Ecto neural progenitor cell (in vitro differentiated cells): ENCODE results near the gene ZNF43.
"Not testable (repeated sequence)": the region's sequence is repeated elsewhere in the genome, so short reads cannot be mapped to it uniquely, and the experiment has no call there.

Experiments used
- DNase-seq: peaks from one replicate; pipeline ENCODE4 v3.0.0-alpha.2; 2018; ENCODE audit warnings: low spot score

The ZNF43 gene

DNA sequence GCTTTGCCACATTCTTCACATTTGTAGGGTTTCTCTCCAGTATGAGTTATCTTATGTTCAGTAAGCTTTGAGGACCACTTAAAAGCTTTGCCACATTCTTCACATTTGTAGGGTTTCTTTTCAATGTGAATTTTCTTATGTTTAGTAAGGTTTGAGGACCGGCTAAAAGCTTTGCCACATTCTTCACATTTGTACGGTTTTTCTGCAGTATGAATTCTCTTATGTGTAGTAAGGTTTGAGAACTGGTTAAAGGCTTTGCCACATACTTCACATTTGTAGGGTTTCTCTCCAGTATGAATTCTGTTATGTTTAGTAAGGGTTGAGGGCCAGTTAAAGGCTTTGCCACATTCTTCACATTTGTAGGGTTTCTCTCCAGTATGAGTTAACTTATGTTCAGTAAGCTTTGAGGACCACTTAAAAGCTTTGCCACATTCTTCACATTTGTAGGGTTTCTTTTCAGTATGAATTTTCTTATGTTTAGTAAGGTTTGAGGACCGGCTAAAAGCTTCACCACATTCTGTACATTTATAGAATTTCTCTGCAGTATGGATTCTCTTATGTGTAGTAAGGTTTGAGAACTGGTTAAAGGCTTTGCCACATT is 27.5 kb downstream of the ZNF43 start:
- DNase-seq, result not testable (repeated sequence)

DNA sequence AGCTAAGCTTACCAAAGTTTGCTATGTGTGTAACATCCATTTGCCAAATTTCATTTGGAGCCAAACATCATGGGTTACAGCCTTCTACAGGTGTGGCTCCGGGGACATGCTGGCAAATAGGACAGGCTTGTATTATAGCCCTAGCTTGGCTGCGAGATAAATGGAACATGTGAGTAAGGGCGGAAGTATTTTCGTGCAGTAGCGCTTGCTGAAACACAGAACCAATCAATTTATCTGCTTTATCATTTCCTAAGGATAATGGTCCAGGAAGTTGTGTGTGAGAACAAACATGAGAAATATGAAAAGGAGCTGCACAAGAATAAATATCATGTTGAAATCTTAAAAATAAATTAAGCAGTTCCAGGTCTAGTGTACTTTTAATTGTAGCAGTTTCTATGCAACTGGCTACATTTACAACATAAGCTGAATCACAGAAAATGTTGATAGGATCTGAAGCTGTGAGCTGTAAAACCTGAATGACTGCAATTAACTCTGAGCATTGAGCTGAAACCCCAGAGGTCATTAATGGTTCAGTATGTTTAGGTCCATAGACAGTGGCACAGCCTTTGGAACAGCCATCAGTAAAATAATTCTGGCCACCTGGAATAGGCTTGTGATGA is 46.4 kb downstream of the ZNF43 start:
- DNase-seq, result no peak

DNA sequence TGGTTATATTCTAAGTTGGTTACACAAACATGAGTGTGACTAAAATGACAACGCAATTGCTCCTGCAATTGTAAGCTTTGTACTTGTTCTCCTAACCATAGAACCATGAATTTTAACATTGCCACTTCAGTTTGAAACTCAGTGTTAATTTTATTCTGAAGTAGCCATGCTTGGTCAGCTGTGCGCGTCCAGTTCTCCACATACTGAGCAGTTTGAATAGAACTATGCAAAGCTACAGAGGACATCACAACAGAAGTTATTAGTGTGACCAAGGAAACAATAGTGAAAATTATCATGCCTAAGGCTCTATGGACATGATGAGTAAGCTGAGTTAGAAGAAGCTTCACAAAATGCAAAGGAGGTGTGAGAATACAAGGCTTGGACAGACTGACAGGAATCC is 49.0 kb downstream of the ZNF43 start:
- no peak for DNase-seq

DNA sequence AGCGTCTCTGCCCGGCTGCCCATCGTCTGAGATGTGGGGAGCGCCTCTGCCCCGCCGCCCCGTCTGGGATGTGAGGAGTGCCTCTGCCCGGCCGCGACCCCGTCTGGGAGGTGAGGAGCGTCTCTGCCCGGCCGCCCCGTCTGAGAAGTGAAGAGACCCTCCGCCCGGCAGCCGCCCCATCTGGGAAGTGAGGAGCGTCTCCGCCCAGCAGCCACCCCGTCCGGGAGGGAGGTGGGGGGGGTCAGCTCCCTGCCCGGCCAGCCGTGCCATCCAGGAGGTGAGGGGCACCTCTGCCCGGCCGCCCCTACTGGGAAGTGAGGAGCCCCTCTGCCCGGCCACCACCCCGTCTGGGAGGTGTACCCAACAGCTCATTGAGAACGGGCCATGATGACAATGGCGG is 60.2 kb downstream of the ZNF43 start:
- DNase-seq, result not testable (repeated sequence)

DNA sequence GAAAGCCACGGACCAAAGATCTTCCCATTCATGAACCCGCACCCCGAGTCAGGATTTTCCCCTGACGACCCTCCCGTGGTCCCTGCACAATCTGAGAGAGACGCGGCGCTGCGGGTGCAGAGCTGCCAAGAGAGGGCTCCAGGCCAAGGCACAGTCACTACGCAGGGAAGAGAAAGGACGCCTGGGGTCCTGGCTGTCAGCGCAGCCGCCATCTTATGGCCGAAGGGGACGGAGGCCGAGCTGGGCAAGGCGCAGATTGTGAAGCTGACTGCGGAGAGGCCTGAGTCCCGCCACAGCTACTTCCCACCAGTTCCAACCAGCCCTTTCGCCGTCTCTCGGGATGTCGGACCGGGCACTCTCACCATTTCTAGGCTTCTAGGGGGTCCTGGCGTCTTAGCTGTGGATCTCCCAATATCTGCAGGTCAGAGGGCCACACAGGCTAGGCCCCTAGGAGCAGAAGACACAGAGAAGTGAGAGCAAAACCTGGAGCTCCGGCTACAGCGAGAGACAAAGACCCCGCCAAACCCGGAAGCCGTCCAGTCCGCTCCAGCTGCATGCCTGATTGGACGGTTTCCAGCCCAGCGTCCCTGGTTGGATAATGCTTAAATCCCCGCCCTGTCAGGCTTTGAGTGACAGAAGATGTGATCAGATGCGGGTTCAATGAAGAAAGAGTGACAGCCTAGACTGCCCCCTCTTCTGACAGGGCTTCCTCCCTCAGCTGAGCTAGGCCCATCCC is 68.7 kb downstream of the ZNF43 start, which contains the start of gene ZNF100:
Gene ZNF100, minus strand, starts transcription at position 515 of the 736 bp plus-strand sequence. Its CDS starts 150 bp downstream, at position 365.
- peak; percentile 92 for DNase-seq

DNA sequence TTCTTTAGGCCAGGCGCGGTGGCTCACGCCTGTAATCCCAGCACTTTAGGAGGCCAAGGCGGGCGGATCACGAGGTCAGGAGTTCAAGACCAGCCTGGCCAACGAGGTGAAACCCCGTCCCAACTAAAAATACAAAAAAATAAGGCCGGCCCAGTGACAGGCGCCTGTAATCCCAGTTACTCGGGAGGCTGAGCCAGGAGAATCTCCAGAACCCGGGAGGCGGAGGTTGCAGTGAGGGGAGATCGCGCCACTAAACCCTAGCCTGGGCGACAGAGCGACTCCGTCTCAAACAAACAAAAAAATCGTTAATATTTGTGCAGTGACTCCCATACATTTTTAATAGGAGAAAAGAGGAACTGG is 69.3 kb downstream of the ZNF43 start:
- peak; percentile 45 for DNase-seq

DNA sequence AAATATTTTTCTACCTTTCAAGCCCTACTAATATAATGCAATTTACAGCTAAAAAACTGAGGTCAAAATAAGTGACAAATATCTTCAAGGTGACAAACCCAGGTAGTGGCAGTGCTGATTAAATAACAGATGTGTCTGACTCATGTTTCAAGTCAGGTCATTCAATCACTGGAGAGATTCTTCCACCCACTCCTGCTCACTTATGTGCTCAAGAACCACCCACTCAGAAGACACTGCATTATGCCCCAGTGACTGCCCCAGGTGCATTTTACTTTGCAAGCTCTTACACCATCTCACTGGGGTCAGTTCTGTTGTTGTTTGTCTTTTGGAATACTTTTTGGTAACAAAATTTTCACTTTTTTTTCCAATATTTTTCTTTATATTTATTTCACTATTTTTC is 70.8 kb downstream of the ZNF43 start:
- no peak for DNase-seq

DNA sequence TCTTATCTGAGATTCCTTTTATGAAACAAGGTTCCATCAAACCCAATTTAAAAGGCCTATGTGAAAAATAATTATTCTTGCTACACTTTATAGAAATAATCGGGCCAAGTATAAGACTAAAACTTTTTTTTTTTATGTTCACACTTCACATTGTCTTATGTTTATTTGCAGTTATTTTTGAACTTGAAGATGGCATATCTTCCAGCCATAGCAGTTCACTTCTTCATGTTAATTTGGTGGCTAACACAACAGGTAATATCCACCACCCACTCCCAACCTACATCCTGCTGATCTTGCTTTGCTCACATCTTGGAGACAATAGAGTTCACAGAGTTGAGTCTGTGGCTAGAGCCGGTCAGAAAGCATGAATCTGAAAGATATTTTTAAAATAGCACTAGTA is 74.4 kb downstream of the ZNF43 start:
- DNase-seq, result not testable (repeated sequence)

DNA sequence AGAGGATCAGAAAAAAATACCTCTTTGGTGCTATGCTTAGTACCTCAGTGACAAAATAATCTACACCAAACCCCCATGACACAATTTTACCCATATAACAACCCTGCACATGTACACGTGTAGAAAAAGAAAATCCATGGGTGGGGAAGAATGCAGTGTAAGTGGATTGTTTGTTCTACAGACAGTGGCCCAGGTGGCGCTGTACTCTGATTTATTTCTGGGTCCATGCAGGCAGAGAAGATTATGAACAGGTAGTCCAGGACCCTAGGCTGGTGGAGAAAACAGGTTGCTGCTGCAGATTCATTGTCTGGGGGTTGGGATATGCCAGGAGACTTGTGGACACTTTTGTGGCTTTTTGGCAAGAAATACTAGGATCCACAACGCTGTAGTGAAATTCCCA is 77.7 kb downstream of the ZNF43 start:
- DNase-seq, result no peak

DNA sequence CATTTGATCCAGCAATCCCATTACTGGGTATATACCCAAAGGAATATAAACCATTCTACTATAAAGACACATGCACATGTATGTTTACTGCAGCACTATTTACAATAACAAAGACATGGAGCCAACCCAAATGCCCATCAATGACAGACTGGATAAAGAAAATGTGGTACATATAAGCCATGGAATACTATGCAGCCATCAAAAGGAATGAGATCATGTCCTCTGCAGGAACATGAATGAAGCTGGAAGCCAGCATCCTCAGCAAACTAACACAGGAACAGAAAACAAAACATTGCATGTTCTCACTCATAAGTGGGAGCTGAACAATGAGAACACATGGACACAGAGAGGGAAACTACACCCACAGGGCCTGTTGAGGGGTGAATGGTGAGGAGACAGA is 80.4 kb downstream of the ZNF43 start:
- not testable (repeated sequence) for DNase-seq
